ENCODE data around the gene PPP2R5C. TPM values are rescaled to one million over a fixed set of nuclear protein-coding genes. Genes with fewer than 3 reads are reported as not detected.

PPP2R5C gene
- total and polyA plus RNA-seq, 2 experiments from 2014 or later = 60.4 to 84.9 TPM

DNA sequence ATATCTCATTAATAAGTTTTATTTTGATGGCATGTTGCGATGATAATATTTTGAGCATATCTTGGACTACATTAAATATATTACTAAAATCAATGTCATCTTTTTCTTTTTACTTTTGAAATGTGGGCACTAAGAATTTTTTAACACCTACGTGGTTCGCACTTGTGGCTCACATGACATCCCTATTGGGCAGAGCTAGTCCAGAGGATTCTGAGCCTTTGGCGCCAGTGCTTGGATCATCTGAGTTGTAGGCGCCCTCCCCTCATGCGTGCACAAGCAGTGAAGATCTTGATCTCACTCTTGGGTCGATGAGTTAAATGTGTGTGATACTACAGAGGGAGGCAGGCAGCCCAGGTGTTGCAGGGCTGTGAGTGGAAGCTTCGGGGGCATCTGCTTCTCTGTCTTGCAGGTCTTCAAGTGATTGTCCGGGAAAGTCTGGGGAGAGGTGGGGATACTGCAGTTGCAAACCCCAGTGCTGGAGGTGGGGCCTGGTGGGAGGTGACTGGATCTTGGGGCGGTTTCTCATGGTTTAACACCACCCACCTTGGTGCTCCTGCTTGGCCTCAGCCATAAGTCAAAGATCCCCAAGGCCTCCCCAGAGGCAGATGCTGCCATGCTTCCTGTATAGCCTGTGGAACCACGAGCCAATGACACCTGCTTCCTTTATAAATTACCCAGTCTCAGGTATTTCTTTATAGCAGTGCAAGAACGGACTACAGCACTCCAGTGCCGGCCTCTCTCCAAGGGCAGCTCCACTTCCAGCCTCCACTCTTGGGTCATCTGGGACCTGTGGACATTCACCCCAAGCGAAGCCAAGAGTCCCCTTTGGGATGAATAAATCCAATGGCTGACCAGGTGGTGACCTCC is 46.1 kb upstream of the PPP2R5C start:
- H3K27me3 ChIP-seq = no peaks in the 10 kb centered on the region
- H3K4me3 ChIP-seq = no peak overlapping the region
- H3K4me1 ChIP-seq (ENCODE audit: low read depth) = peaks cover 7% of the 10 kb centered on the region
- no peak for DNase-seq (ENCODE audit: low read depth in 1 of 2, low spot score in 1 of 2)
- TF ChIP-seq, protein P1, sequence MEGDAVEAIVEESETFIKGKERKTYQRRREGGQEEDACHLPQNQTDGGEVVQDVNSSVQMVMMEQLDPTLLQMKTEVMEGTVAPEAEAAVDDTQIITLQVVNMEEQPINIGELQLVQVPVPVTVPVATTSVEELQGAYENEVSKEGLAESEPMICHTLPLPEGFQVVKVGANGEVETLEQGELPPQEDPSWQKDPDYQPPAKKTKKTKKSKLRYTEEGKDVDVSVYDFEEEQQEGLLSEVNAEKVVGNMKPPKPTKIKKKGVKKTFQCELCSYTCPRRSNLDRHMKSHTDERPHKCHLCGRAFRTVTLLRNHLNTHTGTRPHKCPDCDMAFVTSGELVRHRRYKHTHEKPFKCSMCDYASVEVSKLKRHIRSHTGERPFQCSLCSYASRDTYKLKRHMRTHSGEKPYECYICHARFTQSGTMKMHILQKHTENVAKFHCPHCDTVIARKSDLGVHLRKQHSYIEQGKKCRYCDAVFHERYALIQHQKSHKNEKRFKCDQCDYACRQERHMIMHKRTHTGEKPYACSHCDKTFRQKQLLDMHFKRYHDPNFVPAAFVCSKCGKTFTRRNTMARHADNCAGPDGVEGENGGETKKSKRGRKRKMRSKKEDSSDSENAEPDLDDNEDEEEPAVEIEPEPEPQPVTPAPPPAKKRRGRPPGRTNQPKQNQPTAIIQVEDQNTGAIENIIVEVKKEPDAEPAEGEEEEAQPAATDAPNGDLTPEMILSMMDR (IDR thresholded peaks at IDR 0.05; ENCODE audit: low read depth, low read length) = no peak
- no peaks in the 10 kb centered on the region for H3K9me3 ChIP-seq (ENCODE audit: low read depth)
- H3K27ac ChIP-seq = no peak overlapping the region
- H3K36me3 ChIP-seq = no peaks in the 10 kb centered on the region

DNA sequence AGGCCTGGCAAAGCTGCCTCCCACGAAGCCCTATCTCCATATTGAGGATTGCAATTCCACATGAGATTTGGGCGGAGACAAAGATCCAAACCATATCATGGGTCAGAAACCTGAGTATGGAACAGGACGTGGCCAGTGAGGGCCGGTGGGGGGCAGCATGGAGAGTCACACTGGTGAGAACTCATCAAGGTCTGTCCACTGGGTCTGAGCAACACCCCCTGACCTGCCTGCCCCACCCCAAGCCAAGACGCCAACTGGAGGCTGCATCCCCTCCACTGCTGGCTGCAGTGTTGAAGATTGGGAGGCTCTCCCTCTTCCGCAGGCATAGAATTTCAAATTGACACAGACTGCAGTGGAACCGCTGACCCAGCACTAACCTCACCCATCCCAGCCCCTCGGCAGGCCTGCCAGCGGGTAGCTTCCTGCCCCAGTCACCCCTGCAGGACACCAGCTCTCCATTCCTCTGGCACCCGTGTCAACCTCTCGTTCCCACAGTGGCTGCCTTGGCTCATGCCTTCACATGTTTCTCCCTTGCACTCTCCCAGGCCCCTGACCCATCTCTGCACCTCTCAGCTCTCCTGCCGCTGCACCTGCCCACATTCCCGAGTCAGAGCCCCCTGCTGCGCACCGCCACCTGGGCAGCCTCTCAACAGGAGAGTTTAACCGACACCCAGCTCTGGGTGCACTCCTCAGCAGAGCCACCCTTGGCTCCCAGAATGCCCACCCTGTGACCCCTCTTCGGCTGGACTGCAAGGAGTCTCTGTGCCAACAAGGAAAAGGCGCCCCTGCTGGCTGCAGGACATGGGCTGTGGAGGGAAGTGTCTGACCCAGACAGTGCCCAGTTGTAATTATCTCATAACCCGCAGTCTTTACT is 45.2 kb upstream of the PPP2R5C start:
- H3K36me3 ChIP-seq = no peaks in the 10 kb centered on the region
- TF ChIP-seq, protein P1 (IDR thresholded peaks at IDR 0.05; ENCODE audit: low read depth, low read length) = no peak
- H3K9me3 ChIP-seq (ENCODE audit: low read depth) = no peaks in the 10 kb centered on the region
- no peak overlapping the region for H3K27ac ChIP-seq
- DNase-seq (ENCODE audit: low read depth in 1 of 2, low spot score in 1 of 2) = no peak
- H3K27me3 ChIP-seq = no peaks in the 10 kb centered on the region
- peaks cover 7% of the 10 kb centered on the region for H3K4me1 ChIP-seq (ENCODE audit: low read depth)
- H3K4me3 ChIP-seq = no peak overlapping the region

DNA sequence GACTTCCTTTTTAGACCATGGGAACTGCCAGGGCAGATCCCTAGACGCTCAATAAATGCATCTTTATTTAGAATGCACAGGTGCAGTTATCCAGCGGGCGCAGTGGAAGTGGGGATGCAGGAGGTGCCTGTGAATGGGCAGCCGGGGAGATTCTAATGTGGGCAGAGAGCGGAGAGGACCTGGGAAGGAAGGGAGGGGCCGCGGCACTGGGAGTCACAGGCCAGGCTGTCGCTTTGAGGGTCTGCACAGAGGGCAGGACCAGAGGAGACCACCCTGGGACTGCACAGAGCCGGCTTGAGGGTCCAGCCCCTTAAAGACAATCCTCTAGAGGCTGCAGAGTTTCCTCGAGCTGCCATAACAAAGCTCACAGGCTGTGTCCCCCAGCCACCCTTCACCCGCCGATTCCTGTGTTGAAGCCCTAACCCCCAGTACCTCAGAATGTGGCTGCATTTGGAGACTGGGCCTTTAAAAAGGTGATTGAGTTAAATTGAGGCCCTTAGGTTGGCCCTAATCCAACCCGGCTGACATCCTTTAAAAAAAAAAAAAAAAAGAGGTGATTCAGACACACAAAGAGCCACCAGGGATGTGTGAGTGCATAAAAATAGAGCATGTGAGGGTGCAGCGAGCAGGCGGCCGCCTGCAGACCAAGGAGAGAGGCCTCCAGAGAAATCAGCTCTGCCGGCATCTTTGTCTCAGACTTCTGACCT is 44.4 kb upstream of the PPP2R5C start:
- Histone ChIP-seq H3K36me3 (no peaks in the 10 kb centered on the region), H3K4me3 (no peak overlapping the region), H3K4me1 (ENCODE audit: low read depth) (peaks cover 7% of the 10 kb centered on the region), H3K27me3 (no peaks in the 10 kb centered on the region), H3K27ac (no peak overlapping the region), H3K9me3 (ENCODE audit: low read depth) (no peaks in the 10 kb centered on the region)
- TF ChIP-seq, protein P1 (IDR thresholded peaks at IDR 0.05; ENCODE audit: low read depth, low read length) = no peak
- no peak for DNase-seq (ENCODE audit: low read depth in 1 of 2, low spot score in 1 of 2)

DNA sequence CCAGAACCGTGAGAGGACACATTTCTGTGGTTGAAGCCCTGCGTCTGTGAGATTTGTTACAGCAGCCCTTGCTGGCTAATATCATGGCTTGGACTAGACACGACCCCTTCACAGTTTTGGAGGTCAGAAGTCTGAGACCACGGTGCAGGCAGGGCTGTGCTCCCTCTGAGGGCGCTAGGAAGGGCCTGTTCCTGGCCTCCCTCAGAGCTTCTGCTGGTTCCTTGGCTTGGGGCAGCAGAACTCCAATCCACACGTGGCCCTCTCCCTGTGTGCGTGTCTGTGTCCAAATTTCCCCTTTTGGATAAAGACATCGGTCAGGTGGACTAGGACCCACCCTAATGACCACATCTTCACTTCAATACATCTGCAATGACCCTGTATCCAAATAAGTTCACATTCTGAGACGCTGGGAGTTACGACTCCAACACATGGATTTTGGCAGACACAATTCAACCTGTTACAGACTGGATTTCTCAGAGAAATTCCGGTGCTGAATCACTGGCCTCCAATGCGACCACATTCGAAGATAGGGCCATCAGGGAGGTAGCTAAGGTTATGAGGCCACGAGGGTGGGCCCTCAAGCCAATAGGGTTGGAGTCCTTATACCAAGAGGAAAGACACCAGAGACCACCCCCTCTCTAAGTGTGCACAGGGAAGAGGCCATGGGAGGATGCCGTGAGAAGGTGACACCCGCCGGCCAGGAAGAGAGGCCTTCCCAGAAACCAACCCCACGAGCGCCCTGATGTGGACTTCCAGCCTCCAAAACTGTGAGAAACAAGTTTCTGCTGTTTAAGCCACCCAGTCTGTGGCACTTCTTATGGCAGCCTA is 43.6 kb upstream of the PPP2R5C start:
- TF ChIP-seq, protein P1 (IDR thresholded peaks at IDR 0.05; ENCODE audit: low read depth, low read length) = no peak
- Histone ChIP-seq H3K36me3 (no peaks in the 10 kb centered on the region), H3K27ac (no peak overlapping the region), H3K9me3 (ENCODE audit: low read depth) (no peaks in the 10 kb centered on the region), H3K4me1 (ENCODE audit: low read depth) (peaks cover 7% of the 10 kb centered on the region), H3K27me3 (no peaks in the 10 kb centered on the region), H3K4me3 (no peak overlapping the region)
- DNase-seq (ENCODE audit: low read depth in 1 of 2, low spot score in 1 of 2) = no peak

Data from cardiac muscle cell (in vitro differentiated cells and primary cell).